PC-3 (cell line): ENCODE measurements around the gene ADRA2B. TPM values are rescaled to one million over a fixed set of nuclear protein-coding genes. Genes with fewer than 3 reads are reported as not detected.

Source experiments
- ATAC-seq: fragments of 200-7000 bp; cut with Tn5 transposase; 2 replicates; pipeline ENCODE4 v1.9.1; 2020; ENCODE audit warnings: mild to moderate bottlenecking, moderate library complexity
- BruUV-seq: library from RNA; stranded (reverse); fragments of 400-500 nt; replicated peaks from 2 replicates; lab custom pipeline; 2021; lab: Mats Ljungman, UMichigan
- CTCF ChIA-PET: fragments of 300-600 bp; sonication (Branson Sonifier 250); formaldehyde crosslinking; loops from one replicate; lab custom pipeline; 2022; ENCODE audit warnings: antibody characterized with exemption; lab: Charles Lee
- POLR2A ChIA-PET: fragments of 300-600 bp; sonication (Branson Sonifier 250); formaldehyde crosslinking; loops from one replicate; lab custom pipeline; 2022; ENCODE audit warnings: antibody characterized with exemption; ENCODE audit not compliant: unreplicated experiment; lab: Charles Lee
- DNase-seq: peaks from one replicate; pipeline ENCODE4 v3.0.0-alpha.2; 2015
- H2AFZ ChIP-seq: fragments of 300-600 bp; sonication (generic); 2 replicates; pipeline ENCODE4 v1.6.0; 2016; ENCODE audit warnings: antibody characterized with exemption, low read length
- H3F3A ChIP-seq: fragments of 300-600 bp; sonication (generic); one replicate; pipeline ENCODE4 v1.6.0; 2017; ENCODE audit warnings: antibody characterized with exemption, low read length, control low read depth, mild to moderate bottlenecking; ENCODE audit not compliant: unreplicated experiment
- H3K27ac ChIP-seq: fragments of 300-600 bp; sonication (generic); 2 replicates; pipeline ENCODE4 v1.5.1; 2016; ENCODE audit warnings: mild to moderate bottlenecking, low read length
- H3K27me3 ChIP-seq: fragments of 300-600 bp; sonication (generic); 2 replicates; pipeline ENCODE4 v1.6.1; 2016; ENCODE audit warnings: low read length, mixed read lengths
- H3K36me3 ChIP-seq: fragments of 300-600 bp; sonication (generic); 2 replicates; pipeline ENCODE4 v1.6.1; 2016; ENCODE audit warnings: low read depth, mixed run types, low read length, mixed read lengths
- H3K4me1 ChIP-seq: fragments of 300-600 bp; sonication (generic); 2 replicates; pipeline ENCODE4 v1.5.1; 2016; ENCODE audit warnings: low read length; ENCODE audit not compliant: insufficient read depth
- H3K4me2 ChIP-seq: fragments of 300-600 bp; sonication (generic); 2 replicates; pipeline ENCODE4 v1.6.0; 2016; ENCODE audit warnings: low read length
- H3K4me3 ChIP-seq: fragments of 300-600 bp; sonication (generic); 2 replicates; pipeline ENCODE4 v1.5.1; 2016; ENCODE audit warnings: mild to moderate bottlenecking, low read length, mixed read lengths
- H3K79me2 ChIP-seq: fragments of 300-600 bp; sonication (generic); 2 replicates; pipeline ENCODE4 v1.6.1; 2017; ENCODE audit warnings: low read length, mixed read lengths
- H3K9ac ChIP-seq: fragments of 300-600 bp; sonication (generic); 2 replicates; pipeline ENCODE4 v1.6.0; 2016; ENCODE audit warnings: mild to moderate bottlenecking, low read length
- H3K9me2 ChIP-seq: fragments of 300-600 bp; sonication (generic); replicated peaks from 2 replicates; pipeline ENCODE4 v1.6.1; 2016; ENCODE audit warnings: mixed run types, low read length, mixed read lengths
- H3K9me3 ChIP-seq: fragments of 300-600 bp; sonication (generic); 2 replicates; pipeline ENCODE4 v1.6.1; 2016; ENCODE audit warnings: low read length, mixed read lengths
- H4K20me1 ChIP-seq: fragments of 300-600 bp; sonication (generic); 2 replicates; pipeline ENCODE4 v1.6.1; 2016; ENCODE audit warnings: low read length, mixed read lengths
- CTCF ChIP-seq: fragments of 300-600 bp; sonication (generic); conservative IDR thresholded peaks from 2 replicates; pipeline ENCODE4 v1.5.1; 2017; ENCODE audit warnings: antibody characterized with exemption, low read depth, mild to moderate bottlenecking, low read length
- EZH2 ChIP-seq: fragments of 300-600 bp; sonication (generic); IDR thresholded peaks from one replicate; pipeline ENCODE4 v1.6.1; 2017; ENCODE audit warnings: antibody characterized with exemption, mild to moderate bottlenecking, low read length; ENCODE audit not compliant: unreplicated experiment
- EZH2phosphoT487 ChIP-seq: fragments of 300-600 bp; sonication (generic); IDR thresholded peaks from 2 replicates; pipeline ENCODE4 v1.6.1; 2018; ENCODE audit warnings: mild to moderate bottlenecking, antibody characterized with exemption, low read length, borderline replicate concordance
- intact Hi-C: fragments of 100-400 bp; cut with micrococcal nuclease; formaldehyde crosslinking; loops from 2 replicates; pipeline ENCODE4 v1.9.0; 2023
- total RNA-seq: library from RNA; depleted of rRNA; stranded (reverse); fragments of >200 nt; gene quantifications from 2 replicates; pipeline ENCODE4 v1.2.3, GENCODE V29; 2014

Gene ADRA2B
- total RNA-seq, 1 experiment from 2014 or later, result not detected

DNA sequence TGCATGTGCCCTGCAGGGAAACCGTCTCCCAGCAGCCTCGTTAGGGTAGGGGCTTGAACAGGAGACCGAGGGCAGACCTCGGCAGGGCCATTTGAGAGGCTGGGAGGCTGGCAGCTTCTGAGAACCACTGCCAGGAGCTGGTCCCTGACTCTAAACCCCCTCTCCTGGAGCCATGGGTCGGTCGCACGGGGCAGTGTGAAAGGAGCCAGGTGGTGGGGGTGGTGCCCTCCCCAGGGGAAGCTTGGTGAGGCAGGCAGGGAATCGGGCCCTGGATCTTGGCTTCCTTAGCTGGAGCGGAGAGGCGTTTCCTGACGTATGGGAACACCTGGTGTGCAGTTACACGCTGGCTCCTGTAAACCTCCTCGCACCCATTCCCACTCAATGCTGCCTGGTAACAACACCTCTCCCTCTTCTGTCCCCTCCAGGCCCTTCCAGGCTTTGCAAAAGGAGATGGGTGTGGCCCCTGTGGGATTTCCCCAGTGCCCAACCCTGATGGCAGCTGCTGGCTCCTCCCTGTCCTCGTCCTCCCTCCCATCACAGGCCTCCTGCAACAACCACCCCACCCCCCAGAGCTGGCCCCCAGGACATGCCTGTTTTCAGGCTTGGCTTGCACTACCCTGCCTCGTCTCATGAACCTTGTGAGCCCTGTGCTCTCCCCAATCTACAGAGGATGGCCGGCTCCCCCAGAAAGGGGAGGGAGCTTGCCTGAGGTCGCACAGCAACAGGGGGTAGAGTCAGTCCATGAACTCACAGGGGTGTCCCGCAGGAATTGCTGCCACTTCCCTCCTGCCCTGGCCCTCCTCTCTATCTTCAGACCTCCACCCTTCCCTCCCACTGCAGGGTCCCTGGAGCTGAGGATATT, 24.4 kb downstream of the ADRA2B start:
- Histone ChIP-seq H4K20me1 (no peaks in the 10 kb centered on the region), H3K9me3 (no peaks in the 10 kb centered on the region), H3F3A (no peaks in the 10 kb centered on the region), H2AFZ (no peak overlapping the region), H3K9me2 (no peaks in the 10 kb centered on the region), H3K27me3 (no peaks in the 10 kb centered on the region), H3K4me1 (no peaks in the 10 kb centered on the region), H3K9ac (no peak overlapping the region), H3K79me2 (no peaks in the 10 kb centered on the region), H3K36me3 (no peaks in the 10 kb centered on the region), H3K27ac (no peak overlapping the region), H3K4me2 (no peak overlapping the region), H3K4me3 (no peak overlapping the region)
- intact Hi-C loops, result no loop called here
- ChIA-PET POLR2A (no interaction called here), CTCF (no interaction called here)
- DNase-seq (no peak), ATAC-seq (no peak)
- no peak for TF ChIP-seq EZH2
- TF ChIP-seq CTCF, result no peak
- TF ChIP-seq EZH2phosphoT487, result no peak
- no TSS peak for BruUV-seq

DNA sequence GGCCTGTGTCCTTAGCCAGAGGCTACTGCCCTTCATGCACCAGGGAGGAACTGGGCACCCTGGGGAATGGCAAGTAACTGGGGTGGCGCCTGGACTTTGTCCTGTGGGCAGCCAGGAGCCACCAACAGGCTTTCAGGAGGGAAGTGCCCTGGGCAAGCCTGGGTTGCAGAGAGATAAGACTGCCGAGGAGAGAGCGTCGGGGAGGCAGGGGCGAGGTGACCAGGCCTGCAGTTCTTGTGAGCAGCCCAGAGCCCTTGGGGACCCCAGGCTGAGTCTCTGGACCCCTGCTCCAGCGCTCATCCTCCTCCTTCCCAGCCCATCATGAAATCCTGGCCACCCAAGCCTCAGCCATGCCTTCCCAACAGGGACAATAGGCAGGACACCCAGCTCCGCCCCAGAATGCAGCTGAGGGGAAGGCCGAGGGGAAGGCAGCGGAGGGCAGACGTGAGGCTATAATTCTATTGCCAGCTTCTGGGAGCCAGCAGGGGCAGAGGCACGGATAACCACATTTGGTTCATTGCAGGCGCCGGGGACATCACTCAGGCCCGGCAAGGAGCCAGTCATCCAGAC, 25.1 kb downstream of the ADRA2B start:
- Histone ChIP-seq H3K4me1 (no peaks in the 10 kb centered on the region), H3K79me2 (no peaks in the 10 kb centered on the region), H3K9me2 (no peaks in the 10 kb centered on the region), H3K27ac (no peak overlapping the region), H3F3A (no peaks in the 10 kb centered on the region), H3K9me3 (no peaks in the 10 kb centered on the region), H3K36me3 (no peaks in the 10 kb centered on the region), H3K9ac (no peak overlapping the region), H3K4me2 (no peak overlapping the region), H3K27me3 (no peaks in the 10 kb centered on the region), H3K4me3 (no peak overlapping the region), H2AFZ (no peak overlapping the region), H4K20me1 (no peaks in the 10 kb centered on the region)
- intact Hi-C loops, result no loop called here
- CTCF ChIA-PET, result no interaction called here
- BruUV-seq, result no TSS peak
- TF ChIP-seq CTCF, result no peak
- DNase-seq (no peak), ATAC-seq (no peak)
- POLR2A ChIA-PET, result no interaction called here
